Epithelial cell of proximal tubule (primary cell): ENCODE results near the gene DDA1. TPM values are rescaled to one million over a fixed set of nuclear protein-coding genes. Genes with fewer than 3 reads are reported as not detected.
A peak's percentile ranks its signal among the peaks of the same experiment; 100 is the strongest.
"Not testable (repeated sequence)": the region's sequence is repeated elsewhere in the genome, so short reads cannot be mapped to it uniquely, and the experiment has no call there.

ENCODE experiments used
- DNase-seq: peaks from one replicate; pipeline ENCODE4 v3.0.0-alpha.2; 2011; ENCODE audit warnings: low read depth
- H3K4me3 ChIP-seq: 2 replicates; pipeline ENCODE4 v1.5.1; 2011; ENCODE audit warnings: low read depth, mild to moderate bottlenecking, low read length
- total RNA-seq: library from RNA; depleted of rRNA; stranded (reverse); fragments of >200 nt; gene quantifications from 2 replicates; pipeline ENCODE4 v1.2.3, GENCODE V29; 2015
- TF ChIP-seq, protein P1 (sequence below): conservative IDR thresholded peaks from 2 replicates; pipeline ENCODE4 v1.5.1; 2012; ENCODE audit warnings: low read depth, mild to moderate bottlenecking, low read length

Gene DDA1
- total RNA-seq, 1 donor from 2014 or later: 35.6 TPM

DNA sequence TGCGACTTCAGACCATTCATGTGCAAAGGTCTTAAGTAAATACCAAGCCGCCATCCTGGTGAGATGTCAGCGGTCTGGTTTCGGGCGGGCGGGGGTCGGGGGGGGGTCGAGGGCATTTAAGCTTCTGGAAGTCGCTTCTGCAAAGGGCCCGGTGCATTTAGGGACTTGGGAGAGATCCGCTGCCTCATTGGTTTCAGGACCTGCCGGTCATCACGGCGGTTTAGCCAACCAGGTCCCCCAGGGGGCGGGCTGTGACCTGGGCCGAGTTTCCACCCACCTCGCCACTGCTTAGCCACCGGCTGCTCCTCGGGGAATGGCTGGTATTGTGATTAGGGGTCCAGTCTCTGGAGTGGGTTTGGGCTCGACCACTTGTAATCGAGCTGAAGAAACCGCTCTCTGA, 19.9 kb upstream of the DDA1 start:
- TF ChIP-seq, protein P1, sequence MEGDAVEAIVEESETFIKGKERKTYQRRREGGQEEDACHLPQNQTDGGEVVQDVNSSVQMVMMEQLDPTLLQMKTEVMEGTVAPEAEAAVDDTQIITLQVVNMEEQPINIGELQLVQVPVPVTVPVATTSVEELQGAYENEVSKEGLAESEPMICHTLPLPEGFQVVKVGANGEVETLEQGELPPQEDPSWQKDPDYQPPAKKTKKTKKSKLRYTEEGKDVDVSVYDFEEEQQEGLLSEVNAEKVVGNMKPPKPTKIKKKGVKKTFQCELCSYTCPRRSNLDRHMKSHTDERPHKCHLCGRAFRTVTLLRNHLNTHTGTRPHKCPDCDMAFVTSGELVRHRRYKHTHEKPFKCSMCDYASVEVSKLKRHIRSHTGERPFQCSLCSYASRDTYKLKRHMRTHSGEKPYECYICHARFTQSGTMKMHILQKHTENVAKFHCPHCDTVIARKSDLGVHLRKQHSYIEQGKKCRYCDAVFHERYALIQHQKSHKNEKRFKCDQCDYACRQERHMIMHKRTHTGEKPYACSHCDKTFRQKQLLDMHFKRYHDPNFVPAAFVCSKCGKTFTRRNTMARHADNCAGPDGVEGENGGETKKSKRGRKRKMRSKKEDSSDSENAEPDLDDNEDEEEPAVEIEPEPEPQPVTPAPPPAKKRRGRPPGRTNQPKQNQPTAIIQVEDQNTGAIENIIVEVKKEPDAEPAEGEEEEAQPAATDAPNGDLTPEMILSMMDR: no peak
- peak overlapping the region; percentile 21 for H3K4me3 ChIP-seq
- DNase-seq: no peak

GRCh38 chr19:17292301-17293074, 16.9 kb upstream of the DDA1 start:
- H3K4me3 ChIP-seq: peak overlapping the region; percentile 41
- DNase-seq: no peak
- TF ChIP-seq, protein P1: peak; percentile 62

DNA sequence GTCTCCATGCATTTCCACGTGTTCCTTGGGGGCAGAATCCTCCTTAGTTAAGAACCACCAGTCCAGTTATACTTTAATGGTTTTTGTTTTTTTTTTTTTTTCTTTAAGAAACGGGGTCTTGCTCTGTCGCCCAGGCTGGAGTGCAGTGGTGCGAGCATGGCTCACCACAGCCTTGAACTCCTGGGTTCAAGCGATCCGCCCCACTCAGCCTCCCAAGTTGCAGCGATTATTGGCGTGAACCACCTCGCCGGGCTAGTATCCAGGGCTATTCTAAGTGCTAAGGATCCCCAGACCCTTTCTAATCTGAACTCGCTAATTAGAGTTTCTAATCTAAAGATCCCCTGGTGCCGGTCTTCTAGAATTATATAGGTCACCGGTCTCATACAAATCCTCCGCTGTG, 15.8 kb upstream of the DDA1 start:
- no peak overlapping the region for H3K4me3 ChIP-seq
- DNase-seq: no peak
- TF ChIP-seq, protein P1: no peak

DNA sequence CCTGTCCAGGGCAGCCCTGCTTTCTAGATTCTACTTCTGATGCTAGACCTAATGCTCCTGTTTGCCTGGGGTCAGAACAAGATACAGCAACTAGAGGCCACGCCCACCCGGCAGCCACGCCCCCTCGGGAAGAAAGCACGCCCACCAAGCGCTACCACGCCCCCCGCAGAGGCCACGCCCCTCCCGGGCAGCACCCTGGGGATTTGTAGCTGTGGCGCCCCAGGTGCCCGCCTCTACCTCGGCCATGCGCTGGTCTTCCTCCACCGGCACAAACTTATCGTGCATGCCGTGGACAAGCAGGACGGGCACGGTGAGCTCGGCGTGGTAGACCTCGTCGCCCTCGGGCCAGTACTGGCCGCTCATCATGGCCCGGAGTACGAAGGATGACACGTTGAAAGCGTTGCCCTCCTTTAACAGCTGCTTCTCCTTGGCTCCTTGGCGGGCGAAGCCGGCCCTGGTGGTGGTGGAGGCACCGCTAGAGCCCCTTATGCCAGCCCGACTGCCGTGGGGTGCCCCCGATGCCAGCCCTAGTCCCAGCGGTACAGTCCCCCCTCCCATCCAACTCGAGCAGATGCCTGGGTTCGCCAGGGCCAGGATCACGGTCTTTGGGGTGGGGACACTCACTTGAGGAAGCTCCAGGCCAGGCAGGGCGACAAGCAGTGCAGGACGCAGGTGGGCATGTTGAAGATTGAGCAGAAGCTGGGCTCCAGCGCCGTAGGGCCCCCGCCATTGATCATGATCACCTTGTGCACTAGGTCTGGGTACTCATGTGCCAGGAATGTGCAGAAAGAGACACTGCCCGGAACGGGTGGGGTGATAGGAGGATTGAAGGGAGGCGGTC, 15.1 kb upstream of the DDA1 start:
- no peak overlapping the region for H3K4me3 ChIP-seq
- DNase-seq: no peak
- TF ChIP-seq, protein P1: no peak

DNA sequence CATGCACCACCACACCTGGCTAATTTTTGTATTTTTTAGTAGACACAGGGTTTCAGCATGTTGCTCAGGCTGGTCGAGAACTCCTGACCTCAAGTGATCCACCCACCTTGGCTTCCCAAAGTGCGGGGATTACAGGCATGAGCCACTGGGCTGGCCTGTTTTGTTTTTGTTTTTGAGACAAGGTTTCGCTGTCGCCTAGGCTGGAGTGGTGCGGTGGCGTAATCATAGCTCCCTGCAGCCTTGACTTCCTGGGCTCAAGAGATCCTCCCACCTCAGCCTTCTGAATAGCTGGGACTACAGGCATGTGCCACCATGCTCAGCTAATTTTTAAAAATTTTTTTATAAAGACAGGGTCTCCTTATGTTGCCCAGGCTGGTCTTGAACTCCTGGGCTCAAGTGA, 13.8 kb upstream of the DDA1 start:
- H3K4me3 ChIP-seq, DNase-seq: not testable (repeated sequence)

- no peak for DNase-seq
- TF ChIP-seq, protein P1: peak; percentile 48
- no peak overlapping the region for H3K4me3 ChIP-seq
Measured at GRCh38 chr19:17296273-17296672, 13.1 kb upstream of the DDA1 start.

DNA sequence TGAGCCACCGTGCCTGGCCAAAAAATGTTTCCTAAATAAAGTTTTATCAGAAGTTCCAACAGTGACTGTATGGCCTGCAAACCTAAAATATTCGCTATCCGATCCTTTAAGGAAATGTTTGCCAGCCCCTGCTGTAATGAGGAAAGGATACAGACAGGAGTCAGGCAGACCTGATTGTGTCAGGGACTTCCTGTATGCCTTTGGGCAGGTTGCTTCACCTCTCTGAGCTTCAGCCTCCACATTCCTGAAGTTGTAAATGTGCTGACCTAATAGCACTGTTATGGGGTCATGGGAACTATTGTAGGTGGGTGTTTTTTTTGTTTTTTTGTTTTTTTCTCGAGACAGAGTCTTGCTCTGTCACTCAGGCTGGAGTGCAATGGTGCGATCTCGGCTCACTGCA, 12.4 kb upstream of the DDA1 start:
- no peak for DNase-seq
- H3K4me3 ChIP-seq: no peak overlapping the region
- TF ChIP-seq, protein P1: no peak
